K562 (cell line): ENCODE measurements around the gene NELL1. TPM values are rescaled to one million over a fixed set of nuclear protein-coding genes. Genes with fewer than 3 reads are reported as not detected.

Source experiments
- ATAC-seq: fragments of 200-7000 bp; cut with Tn5 transposase; 3 replicates; pipeline ENCODE4 v1.9.1; 2020; ENCODE audit warnings: moderate library complexity
- BruUV-seq: library from RNA; stranded (reverse); fragments of 400-500 nt; replicated peaks from 2 replicates; lab custom pipeline; 2021; lab: Mats Ljungman, UMichigan
- CTCF ChIA-PET: fragments of 300-600 bp; formaldehyde crosslinking; extraction: SDS; loops from one replicate; lab custom pipeline; 2021; ENCODE audit warnings: low intra/inter-chr PET ratio; lab: Yijun Ruan, JAX
- POLR2A ChIA-PET: fragments of 300-600, 350-650 bp; sonication (Branson Sonifier 250); formaldehyde crosslinking; extraction: SDS; loops from one replicate; lab custom pipeline; 2021; ENCODE audit warnings: antibody characterized with exemption, inconsistent platforms; lab: Yijun Ruan, JAX
- DNase-seq, 4 experiments: peaks; one replicate each; pipeline versions ENCODE4 v3.0.0 to v3.0.0-alpha.2; 2011 to 2018; ENCODE audit warnings: low spot score in 3 of 4, mixed read lengths in 3 of 4; ENCODE audit errors: extremely low read depth in 1 of 4
- FAIRE-seq: peaks from 2 replicates; lab custom pipeline; 2011; peaks lifted over from hg19 to GRCh38; lab: Jason Lieb, UNC
- H2AFZ ChIP-seq: 2 replicates; pipeline ENCODE4 v1.6.0; 2011; ENCODE audit warnings: low read depth, low read length, control low read depth, inconsistent platforms
- H3K27ac ChIP-seq: fragments of 200-600 bp; 3 replicates; pipeline ENCODE4 v1.8.0; 2011; ENCODE audit warnings: low read depth, mild to moderate bottlenecking, control low read depth, inconsistent platforms, low read length, moderate library complexity, mixed read lengths; ENCODE audit errors: extremely low read depth
- H3K27me3 ChIP-seq, 2 experiments: fragments of 300-600 bp in 1 of 2; 2 replicates in 1 of 2; 3 replicates in 1 of 2; pipeline versions ENCODE4 v1.6.0 to v1.8.0; 2011; ENCODE audit warnings: inconsistent platforms in 2 of 2, low read length in 2 of 2, mild to moderate bottlenecking in 1 of 2, mixed read lengths in 1 of 2, moderate library complexity in 1 of 2; ENCODE audit not compliant: control insufficient read depth in 2 of 2, insufficient read depth in 2 of 2
- H3K36me3 ChIP-seq: fragments of 300-600 bp; 3 replicates; pipeline ENCODE4 v1.8.0; 2011; ENCODE audit warnings: mild to moderate bottlenecking, low read length, inconsistent platforms; ENCODE audit not compliant: control insufficient read depth, insufficient read depth
- H3K4me1 ChIP-seq, 2 experiments: fragments of 200-600 bp in 1 of 2; replicated peaks in 1 of 2; 2 replicates in 1 of 2; 3 replicates in 1 of 2; pipeline versions ENCODE4 v1.5.1 to v1.8.0; 2011; ENCODE audit warnings: inconsistent platforms in 2 of 2, low read length in 2 of 2, mild to moderate bottlenecking in 1 of 2, mixed read lengths in 1 of 2, moderate library complexity in 1 of 2; ENCODE audit not compliant: control insufficient read depth in 2 of 2, insufficient read depth in 2 of 2
- H3K4me2 ChIP-seq: 2 replicates; pipeline ENCODE4 v1.6.1; 2011; ENCODE audit warnings: low read length, control low read depth, inconsistent platforms, mixed read lengths; ENCODE audit not compliant: insufficient read depth
- H3K4me3 ChIP-seq: fragments of 200-600 bp; sonication (generic), shearing (Covaris generic); 2 replicates; pipeline ENCODE4 v1.5.1; 2016; ENCODE audit warnings: control low read depth, inconsistent platforms
- H3K79me2 ChIP-seq: fragments of 200-600 bp; 3 replicates; pipeline ENCODE4 v1.8.0; 2011; ENCODE audit warnings: low read length, inconsistent platforms; ENCODE audit not compliant: control insufficient read depth, insufficient read depth
- H3K9ac ChIP-seq, 2 experiments: 2 replicates each; pipeline versions ENCODE4 v1.6.0 to v1.6.1; 2011; ENCODE audit warnings: low read depth in 2 of 2, low read length in 2 of 2, control low read depth in 1 of 2, inconsistent platforms in 1 of 2, mild to moderate bottlenecking in 1 of 2, mixed read lengths in 1 of 2; ENCODE audit not compliant: insufficient read depth in 1 of 2
- H3K9me1 ChIP-seq: one replicate; pipeline ENCODE4 v1.6.0; 2011; ENCODE audit warnings: inconsistent platforms, mild to moderate bottlenecking, low read length, moderate library complexity; ENCODE audit not compliant: control insufficient read depth, insufficient read depth
- H3K9me3 ChIP-seq: replicated peaks from 2 replicates; pipeline ENCODE4 v1.5.1; 2011; ENCODE audit warnings: low read depth, low read length, inconsistent platforms; ENCODE audit not compliant: control insufficient read depth, insufficient read depth
- H4K20me1 ChIP-seq: replicated peaks from 2 replicates; pipeline ENCODE4 v1.6.1; 2011; ENCODE audit warnings: low read length, inconsistent platforms, mixed read lengths; ENCODE audit not compliant: control insufficient read depth, insufficient read depth
- CREB1 ChIP-seq, 2 experiments: sonication (generic) in 1 of 2; formaldehyde crosslinking in 1 of 2; IDR thresholded peaks; 2 replicates each; pipeline versions ENCODE4 v1.6.1 to v1.8.0; 2012 to 2022; ENCODE audit warnings: inconsistent platforms in 1 of 2, mild to moderate bottlenecking in 1 of 2, missing genetic modification reagents in 1 of 2, moderate library complexity in 1 of 2
- NKRF ChIP-seq: fragments of 450-650 bp; IDR thresholded peaks from 2 replicates; pipeline ENCODE4 v1.6.1; 2016; ENCODE audit warnings: borderline replicate concordance
- RBM39 ChIP-seq: fragments of 200-400 bp; formaldehyde crosslinking; optimal IDR thresholded peaks from 2 replicates; pipeline ENCODE3; 2018; ENCODE audit warnings: low read depth, low read length
- SIX5 ChIP-seq, 2 experiments: IDR thresholded peaks; 2 replicates each; pipeline ENCODE4 v1.6.1; 2011; ENCODE audit warnings: low read length in 2 of 2, borderline replicate concordance in 1 of 2, low read depth in 1 of 2, mild to moderate bottlenecking in 1 of 2, moderate library complexity in 1 of 2; ENCODE audit not compliant: insufficient read depth in 1 of 2
- SMAD1 ChIP-seq: fragments of 150-350 bp; IDR thresholded peaks from 2 replicates; pipeline ENCODE4 v1.6.1; 2014; ENCODE audit warnings: low read length, low read depth; ENCODE audit not compliant: partially characterized antibody
- ZMIZ1 ChIP-seq, 2 experiments: fragments of 150-350 bp in 1 of 2; IDR thresholded peaks; 2 replicates each; pipeline ENCODE4 v1.6.1; 2012 to 2016; ENCODE audit warnings: low read depth in 2 of 2, low read length in 2 of 2, mild to moderate bottlenecking in 1 of 2, moderate library complexity in 1 of 2
- ZNF445 ChIP-seq: fragments of 250-450 bp; sonication (Bioruptor Pico); IDR thresholded peaks from 2 replicates; pipeline ENCODE4 v1.4.0; 2020; ENCODE audit warnings: low read depth, mild to moderate bottlenecking, moderate library complexity
- ZNF785 ChIP-seq: fragments of 250-450 bp; sonication (Bioruptor Pico); IDR thresholded peaks from 2 replicates; pipeline ENCODE4 v1.4.0; 2020; ENCODE audit warnings: mild to moderate bottlenecking
- WGBS: fragments of 100-300 bp; shearing (Covaris generic); methylation state at CpG from one replicate; pipeline ENCODE4 v1.1.6; 2016; ENCODE audit warnings: low coverage, mixed read lengths; ENCODE audit not compliant: insufficient coverage; ENCODE audit errors: missing lambda C conversion rate; 5-methylcytosine and 5-hydroxymethylcytosine counted together
- in situ Hi-C: fragments of 300-500 bp; cut with MboI; formaldehyde crosslinking; loops from 4 replicates; pipeline ENCODE4 v1.15.0; 2018; ENCODE audit warnings: inconsistent platforms, mixed read lengths
- intact Hi-C: fragments of 100-400 bp; cut with micrococcal nuclease; formaldehyde crosslinking; loops from 2 replicates; pipeline ENCODE4 v1.14.2; 2022
- polyA plus RNA-seq, 8 experiments: library from polyadenylated mRNA; depleted of rRNA in 4 of 8; stranded (reverse) in 5 of 8; unstranded in 3 of 8; fragments of >200 nt; fragmentation: Nextera tagmentation in 2 of 8; fragmentation: Illumina TruSeq in 1 of 8; extraction: Ambion mirVana in 2 of 8; extraction: Trizol in 1 of 8; gene quantifications; 2 replicates each; pipeline versions ENCODE4 v1.2.1 to v1.2.3, GENCODE V29; 2011 to 2014; ENCODE audit warnings: inconsistent platforms in 1 of 8, missing spikeins in 1 of 8
- total RNA-seq, 7 experiments: library from RNA; depleted of rRNA in 6 of 7; stranded (reverse); fragments of >200 nt in 6 of 7; fragmentation: Illumina TruSeq in 2 of 7; extraction: Trizol in 2 of 7; gene quantifications; 2 replicates each; pipeline versions ENCODE4 v1.2.1 to v1.2.3, GENCODE V29; 2011 to 2021; ENCODE audit warnings: low replicate concordance in 1 of 7

Gene NELL1
- total and polyA plus RNA-seq, 9 of the 15 experiments (the other 6 are each of a cell fraction or from before 2014, with no cell fraction given) = not detected

DNA sequence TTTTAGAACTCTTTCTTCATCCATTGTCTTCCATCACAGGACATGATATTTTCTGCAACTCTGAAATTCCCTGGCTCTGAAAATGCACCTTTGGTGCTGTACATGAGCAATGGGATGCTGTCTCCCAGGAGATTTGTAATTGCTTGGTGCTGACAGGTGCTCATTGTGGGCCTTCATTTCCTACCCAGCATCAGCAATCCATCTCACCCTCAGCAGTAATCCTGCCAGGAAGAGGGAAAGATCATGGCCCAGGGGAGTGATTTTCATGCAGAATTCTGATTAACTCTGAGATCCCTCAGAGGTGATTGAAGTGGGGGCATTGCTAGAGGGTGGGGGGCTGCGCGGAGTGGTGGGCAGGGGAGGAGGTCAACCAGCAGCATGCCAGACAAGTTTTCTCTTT lies 651.7 kb downstream of the NELL1 start:
- in situ Hi-C loops = no loop called here
- Histone ChIP-seq H3K9me1 (no peaks in the 10 kb centered on the region), H3K27ac (no peak overlapping the region), H3K9me3 (0 out of 2 replicates have a peak, but pooled peaks cover 2% of the 10 kb centered on the region), H3K4me1 (no peaks in the 10 kb centered on the region), H3K4me3 (no peak overlapping the region), H3K9ac (no peak overlapping the region), H4K20me1 (no peaks in the 10 kb centered on the region), H3K27me3 (no peaks in the 10 kb centered on the region), H3K4me2 (no peak overlapping the region), H3K79me2 (no peaks in the 10 kb centered on the region), H3K36me3 (no peaks in the 10 kb centered on the region), H2AFZ (no peak overlapping the region)
- ChIA-PET POLR2A (no interaction called here), CTCF (no interaction called here)
- ATAC-seq (no peak), DNase-seq (no peak), FAIRE-seq (no peak)
- intact Hi-C loops = no loop called here
- BruUV-seq = no TSS peak
- TF ChIP-seq ZMIZ1 (IDR thresholded peaks at IDR 0.05; ENCODE audit: low read depth in 2 of 2, low read length in 2 of 2) (no peak), ZNF445 (CRISPR knock-in tag) (no peak), NKRF (no peak), RBM39 (no peak), SIX5 (IDR thresholded peaks at IDR 0.05; ENCODE audit: borderline replicate concordance in 1 of 2, insufficient read depth in 1 of 2, low read depth in 1 of 2, low read length in 2 of 2) (no peak), CREB1 (IDR thresholded peaks at IDR 0.05) (no peak), CREB1 (CRISPR knock-in tag; IDR thresholded peaks at IDR 0.05) (no peak), SMAD1 (no peak), ZNF785 (no peak)
- 0% methylated on average over 2 of the region's 2 CpGs for WGBS
